ENCODE data around the gene MAML2. TPM values are rescaled to one million over a fixed set of nuclear protein-coding genes. Genes with fewer than 3 reads are reported as not detected.

Gene MAML2
- total RNA-seq, 4 donors from 2014 or later: 17.6 to 31.6 (median 25.8) TPM

DNA sequence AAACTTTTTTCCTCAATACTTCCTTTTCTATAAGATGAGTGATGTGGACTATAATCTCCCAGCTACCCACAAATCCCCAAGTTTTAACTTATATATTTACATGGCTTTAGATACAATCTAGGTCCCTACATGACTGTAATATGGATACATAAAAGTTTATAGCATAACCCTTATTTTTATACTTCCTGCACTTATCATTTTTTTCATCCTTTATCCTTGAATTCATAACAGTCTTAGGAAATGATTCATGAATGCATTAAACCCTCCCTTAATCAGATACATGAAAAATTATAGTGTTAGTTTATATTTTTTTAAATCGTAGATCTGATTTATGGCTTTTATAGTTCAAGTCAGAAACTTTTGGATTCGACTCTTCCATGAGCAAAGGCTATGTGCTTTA is 195.8 kb downstream of the MAML2 start:
- no peak for TF ChIP-seq POLR2A (IDR thresholded peaks at IDR 0.05)
- TF ChIP-seq, protein P1, sequence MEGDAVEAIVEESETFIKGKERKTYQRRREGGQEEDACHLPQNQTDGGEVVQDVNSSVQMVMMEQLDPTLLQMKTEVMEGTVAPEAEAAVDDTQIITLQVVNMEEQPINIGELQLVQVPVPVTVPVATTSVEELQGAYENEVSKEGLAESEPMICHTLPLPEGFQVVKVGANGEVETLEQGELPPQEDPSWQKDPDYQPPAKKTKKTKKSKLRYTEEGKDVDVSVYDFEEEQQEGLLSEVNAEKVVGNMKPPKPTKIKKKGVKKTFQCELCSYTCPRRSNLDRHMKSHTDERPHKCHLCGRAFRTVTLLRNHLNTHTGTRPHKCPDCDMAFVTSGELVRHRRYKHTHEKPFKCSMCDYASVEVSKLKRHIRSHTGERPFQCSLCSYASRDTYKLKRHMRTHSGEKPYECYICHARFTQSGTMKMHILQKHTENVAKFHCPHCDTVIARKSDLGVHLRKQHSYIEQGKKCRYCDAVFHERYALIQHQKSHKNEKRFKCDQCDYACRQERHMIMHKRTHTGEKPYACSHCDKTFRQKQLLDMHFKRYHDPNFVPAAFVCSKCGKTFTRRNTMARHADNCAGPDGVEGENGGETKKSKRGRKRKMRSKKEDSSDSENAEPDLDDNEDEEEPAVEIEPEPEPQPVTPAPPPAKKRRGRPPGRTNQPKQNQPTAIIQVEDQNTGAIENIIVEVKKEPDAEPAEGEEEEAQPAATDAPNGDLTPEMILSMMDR (IDR thresholded peaks at IDR 0.05): no peak
- H3K4me3 ChIP-seq (ENCODE audit: low read depth, poor library complexity, severe bottlenecking): no peak overlapping the region
- intact Hi-C loops (cut with DNase I; ENCODE audit: low total_unique reads): no loop called here
- no peak for DNase-seq (ENCODE audit: low spot score in 2 of 2)
- 50 to 64% methylated on average over 2 of the region's 2 CpGs for WGBS, 2 donors

DNA sequence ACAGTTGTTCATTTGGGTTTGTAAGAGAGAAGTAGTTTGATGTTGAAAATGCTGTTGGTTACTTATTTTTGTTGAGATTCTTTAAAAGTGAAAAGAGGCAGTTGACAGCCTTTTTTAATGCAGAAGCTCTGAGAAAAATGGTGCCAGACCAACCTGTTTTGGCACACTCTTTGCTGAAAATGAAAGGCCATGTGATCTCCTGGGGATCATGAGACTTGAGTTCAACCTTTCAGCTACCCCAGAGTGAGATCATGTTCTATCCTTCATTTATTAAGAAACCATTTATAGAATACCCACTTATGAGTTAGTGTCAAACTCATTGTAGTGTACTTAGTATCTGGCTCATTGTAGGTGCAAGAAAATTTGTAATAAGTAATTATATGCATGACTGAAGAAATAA is 196.2 kb downstream of the MAML2 start:
- intact Hi-C loops (cut with DNase I; ENCODE audit: low total_unique reads): no loop called here

DNA sequence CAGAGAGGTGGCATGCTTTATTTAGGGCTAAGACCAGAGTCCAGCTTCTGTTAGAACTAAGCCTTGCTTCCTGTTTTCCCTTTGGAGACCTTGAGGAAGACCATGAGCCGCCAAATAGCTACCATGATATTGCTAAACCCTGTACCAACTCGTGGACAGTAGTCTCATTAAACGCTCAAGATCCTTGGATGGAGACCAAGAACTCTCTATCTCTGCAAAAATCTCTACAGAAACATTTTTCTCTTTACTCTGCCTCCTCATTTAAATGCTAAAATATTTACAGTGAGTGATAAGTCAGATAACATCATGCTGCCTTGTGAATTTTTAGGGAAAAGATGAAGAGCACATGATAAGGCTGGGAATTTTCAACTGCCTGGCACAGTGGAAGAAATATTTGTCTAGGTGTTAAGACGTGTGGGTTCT is 197.8 kb downstream of the MAML2 start:
- intact Hi-C loops (cut with DNase I; ENCODE audit: low total_unique reads): no loop called here
- no peak for DNase-seq (ENCODE audit: low spot score in 2 of 2)
- TF ChIP-seq POLR2A (IDR thresholded peaks at IDR 0.05): no peak
- TF ChIP-seq, protein P1 (IDR thresholded peaks at IDR 0.05): no peak
- 34 to 37% methylated on average over 4 of the region's 4 CpGs for WGBS, 2 donors
- H3K4me3 ChIP-seq (ENCODE audit: low read depth, poor library complexity, severe bottlenecking): no peak overlapping the region

More for the DNA sequence above, 196.2 kb downstream of the MAML2 start:
- TF ChIP-seq, protein P1 (IDR thresholded peaks at IDR 0.05): no peak
- no peak for TF ChIP-seq POLR2A (IDR thresholded peaks at IDR 0.05)
- no peak for DNase-seq (ENCODE audit: low spot score in 2 of 2)
- no peak overlapping the region for H3K4me3 ChIP-seq (ENCODE audit: low read depth, poor library complexity, severe bottlenecking)

DNA sequence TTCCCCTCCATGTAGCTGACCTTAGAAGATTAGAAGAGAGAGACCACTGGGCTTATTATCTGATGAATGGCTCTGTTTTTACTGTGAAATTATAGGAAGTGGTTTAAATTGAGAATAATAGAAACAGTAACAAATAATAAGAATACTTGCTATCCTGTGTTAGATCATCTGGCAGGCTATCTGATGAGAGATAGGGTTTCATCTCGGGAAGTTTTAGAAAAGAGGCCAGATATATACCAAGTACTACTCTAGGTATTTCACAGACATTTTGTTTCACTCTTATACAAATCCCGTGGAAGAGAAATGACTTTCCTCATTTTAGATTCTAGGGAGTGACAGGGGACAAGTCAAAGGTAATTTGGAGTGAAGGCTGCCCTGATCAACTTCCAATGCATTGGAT is 198.4 kb downstream of the MAML2 start:
- WGBS, 2 donors: 42 to 52% methylated on average over 2 of the region's 2 CpGs
- no peak for DNase-seq (ENCODE audit: low spot score in 2 of 2)
- intact Hi-C loops (cut with DNase I; ENCODE audit: low total_unique reads): no loop called here
- no peak overlapping the region for H3K4me3 ChIP-seq (ENCODE audit: low read depth, poor library complexity, severe bottlenecking)
- TF ChIP-seq POLR2A (IDR thresholded peaks at IDR 0.05): no peak
- TF ChIP-seq, protein P1 (IDR thresholded peaks at IDR 0.05): no peak

DNA sequence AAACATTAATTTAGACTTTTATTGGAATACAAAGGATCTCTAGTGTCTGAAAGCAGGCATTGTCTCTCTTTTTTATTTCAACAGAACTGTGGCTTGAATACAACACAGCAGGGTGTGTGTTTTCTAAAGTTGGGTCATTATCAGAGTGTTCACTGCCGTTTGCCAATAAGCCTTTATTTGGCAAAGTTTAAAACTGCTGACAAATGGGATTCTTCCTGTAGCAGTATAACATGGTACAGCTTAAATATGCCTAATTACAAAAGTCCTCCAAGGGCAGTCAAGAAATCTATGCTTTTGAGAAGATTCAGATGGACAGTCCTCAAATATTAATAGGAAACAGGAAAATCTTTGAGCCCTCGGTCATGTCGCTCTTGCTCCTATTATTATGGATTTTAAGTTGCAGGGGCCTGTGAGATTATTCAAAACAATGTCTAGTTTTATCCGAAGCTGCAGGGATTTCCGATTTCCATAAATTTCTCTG is 199.9 kb downstream of the MAML2 start:
- intact Hi-C loops (cut with DNase I; ENCODE audit: low total_unique reads): no loop called here
- TF ChIP-seq POLR2A (IDR thresholded peaks at IDR 0.05): no peak
- no peak overlapping the region for H3K4me3 ChIP-seq (ENCODE audit: low read depth, poor library complexity, severe bottlenecking)
- WGBS, 2 donors: 22 to 43% methylated on average over 5 of the region's 5 CpGs
- DNase-seq (ENCODE audit: low spot score in 2 of 2): no peak

DNA sequence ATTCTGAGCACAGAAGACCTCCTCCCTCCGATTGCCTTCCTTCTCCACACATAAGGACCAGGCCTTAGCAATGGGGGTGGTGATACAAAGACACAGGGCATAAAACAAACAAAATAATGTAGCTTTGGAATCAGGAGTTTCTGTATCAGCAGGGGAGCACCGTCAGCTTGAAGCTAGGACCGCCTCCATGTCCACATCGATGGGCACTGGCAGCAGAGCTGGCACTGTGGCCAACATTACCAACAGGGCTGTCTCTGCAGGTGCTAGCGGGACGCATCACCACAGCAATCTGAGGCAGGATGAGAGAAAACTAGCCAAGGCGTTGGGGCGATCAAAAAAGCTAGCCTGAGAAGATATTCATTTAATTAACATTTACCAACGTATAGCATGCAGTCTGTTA is 201.4 kb downstream of the MAML2 start:
- TF ChIP-seq POLR2A (IDR thresholded peaks at IDR 0.05): no peak
- TF ChIP-seq, protein P1 (IDR thresholded peaks at IDR 0.05): no peak
- no peak for DNase-seq (ENCODE audit: low spot score in 2 of 2)
- intact Hi-C loops (cut with DNase I; ENCODE audit: low total_unique reads): no loop called here
- 91 to 96% methylated on average over 9 of the region's 9 CpGs for WGBS, 2 donors
- no peak overlapping the region for H3K4me3 ChIP-seq (ENCODE audit: low read depth, poor library complexity, severe bottlenecking)
